Posterior vena cava (tissue), 2 donors: ENCODE results near the gene GHSR. TPM values are rescaled to one million over a fixed set of nuclear protein-coding genes. Genes with fewer than 3 reads are reported as not detected.

ENCODE experiments used
- DNase-seq: peaks from one replicate; pipeline ENCODE4 v3.0.0-alpha.2; 2020; ENCODE audit warnings: low spot score
- intact Hi-C, 2 donors: fragments of 100-400 bp; cut with DNase I; formaldehyde crosslinking; loops; one replicate each; pipeline versions ENCODE4 v1.14.1 to v1.14.2; 2022 to 2023
- long read RNA-seq, 2 donors: library from polyadenylated mRNA; unstranded; transcript quantifications; one replicate each; pipeline ENCODE4 v2.0.0, GENCODE V29; 2020 to 2021
- total RNA-seq, 2 donors: library from RNA; stranded (reverse); fragmentation: NEBNext Ultra II Directional; extraction: Animal tissue kit (Norgen Biotek cat#: 25700); gene quantifications; one replicate each; pipeline ENCODE4 v1.2.1, GENCODE V29; 2021
- donor health status: DM: yes; HTN: yes; CAD: no.
- donor health status: DM: yes; HTN: yes; CAD: no.

Gene GHSR
- total RNA-seq = not detected
- long read RNA-seq, donor 1 = 0 reads
- long read RNA-seq, donor 2 = 0 reads

GRCh38 chr3:172447611-172448579 lies at the start of gene GHSR:
GHSR (minus strand) TSS chr3:172448456; CDS start chr3:172448413, 43 bp downstream.
- no peak for DNase-seq
- intact Hi-C loops = no loop called here

DNA sequence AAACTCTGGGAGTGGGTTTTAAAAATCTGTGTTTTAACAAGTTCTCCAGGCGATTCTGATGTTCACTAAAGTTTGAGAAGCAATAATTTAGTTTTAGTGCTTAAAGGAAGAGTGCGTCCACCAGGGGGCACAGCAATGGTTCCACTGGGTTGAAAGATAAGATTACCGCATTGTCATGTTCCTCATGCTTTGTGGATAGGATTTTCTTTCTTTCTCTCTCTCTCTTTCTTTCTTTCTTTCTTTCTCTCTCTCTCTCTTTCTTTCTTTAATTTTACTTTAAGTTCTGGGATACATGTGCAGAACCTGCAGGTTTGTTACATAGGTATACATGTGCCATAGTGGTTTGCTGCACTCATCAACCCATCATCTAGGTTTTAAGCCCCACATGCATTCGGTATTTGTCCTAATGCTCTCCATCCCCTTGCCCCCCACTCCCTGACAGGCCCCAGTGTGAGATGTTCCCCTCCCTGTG lies 42.0 kb upstream of the GHSR start:
- intact Hi-C loops = loop anchor here in 1 of 2 donors (10.0 kb wide), 1 partner anchor 105 kb away; no protein-coding TSS in a partner anchor
- peak; percentile 93 for DNase-seq

GRCh38 chr3:172478116-172478515 lies 29.9 kb upstream of the GHSR start:
- no peak for DNase-seq
- intact Hi-C loops = no loop called here

GRCh38 chr3:172476347-172476746 lies 28.1 kb upstream of the GHSR start:
- intact Hi-C loops = no loop called here
- no peak for DNase-seq

- DNase-seq = no peak
- intact Hi-C loops = no loop called here
Observed at GRCh38 chr3:172475703-172476102, 27.4 kb upstream of the GHSR start.

DNA sequence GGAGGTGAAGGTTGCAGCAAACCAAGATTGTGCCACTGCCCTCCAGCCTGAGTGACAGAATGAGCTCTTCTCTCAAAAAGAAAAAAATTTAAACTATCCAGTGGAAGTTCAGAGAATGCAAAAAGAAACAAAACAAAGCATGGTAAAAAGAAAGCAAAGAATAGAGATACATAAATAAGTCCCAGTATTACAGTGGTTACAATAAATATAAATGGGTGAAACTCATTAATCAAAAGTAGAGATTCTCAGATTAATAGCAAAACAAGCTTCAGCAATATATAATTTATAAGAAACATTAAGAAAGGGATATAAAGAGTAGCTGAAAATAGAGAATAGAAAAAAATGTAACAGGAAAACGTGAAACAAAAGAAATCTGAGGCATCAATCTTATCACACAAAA lies 23.6 kb upstream of the GHSR start:
- intact Hi-C loops = no loop called here
- no peak for DNase-seq

DNA sequence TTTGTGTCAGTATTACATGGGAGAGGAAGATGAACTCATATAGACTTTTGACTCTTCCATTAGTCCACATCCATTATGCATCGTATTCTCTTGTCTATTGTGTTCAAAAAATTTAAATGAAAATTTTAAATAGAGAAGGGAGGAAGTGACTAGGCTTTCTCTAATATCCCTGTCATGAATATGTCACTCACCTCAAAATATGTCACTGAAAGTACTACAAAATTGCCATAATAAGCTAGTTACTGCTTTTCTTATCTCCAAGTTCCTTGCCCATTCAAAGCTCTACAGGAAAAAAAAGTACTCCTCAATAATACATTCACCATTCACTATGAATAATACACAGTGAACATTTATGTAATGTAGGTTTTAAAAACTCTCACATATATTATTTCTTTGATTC lies 22.3 kb upstream of the GHSR start:
- intact Hi-C loops = no loop called here
- no peak for DNase-seq

DNA sequence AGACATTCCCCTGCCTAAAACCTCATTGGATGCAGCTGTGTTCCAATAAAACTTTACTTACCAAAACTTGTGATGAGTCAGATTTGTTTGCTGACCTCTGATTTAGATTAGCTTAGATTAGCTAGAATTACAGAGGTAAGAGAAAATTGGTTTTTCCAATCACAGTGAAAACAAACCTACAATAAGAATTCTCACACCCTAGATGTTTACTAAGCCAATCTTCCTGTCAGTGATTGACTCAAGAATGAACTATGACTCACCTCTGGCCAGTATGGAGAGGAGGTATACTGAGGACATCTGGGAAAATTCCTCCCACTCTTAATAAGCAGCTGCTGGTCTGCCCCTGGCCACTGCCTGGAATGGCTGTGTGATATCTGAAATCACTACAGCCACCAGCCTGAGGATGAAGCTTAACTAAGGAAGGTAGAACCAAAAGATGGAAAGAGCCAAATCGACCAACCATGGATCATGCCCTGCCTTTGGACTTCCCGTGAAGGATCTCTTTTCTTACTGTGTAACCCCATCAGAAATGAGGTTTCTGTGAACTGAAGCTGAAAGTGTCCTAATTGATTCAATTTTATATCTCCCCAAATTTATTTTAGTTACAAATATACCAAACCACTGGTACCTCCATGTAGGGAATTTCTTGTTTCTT lies 19.0 kb upstream of the GHSR start:
- intact Hi-C loops = no loop called here

GRCh38 chr3:172466553-172467130 lies 18.4 kb upstream of the GHSR start:
- DNase-seq = no peak
- intact Hi-C loops = no loop called here

More for the DNA sequence above, 19.0 kb upstream of the GHSR start:
- DNase-seq = no peak

GRCh38 chr3:172465281-172465680 lies 17.0 kb upstream of the GHSR start:
- DNase-seq = no peak
- intact Hi-C loops = no loop called here

DNA sequence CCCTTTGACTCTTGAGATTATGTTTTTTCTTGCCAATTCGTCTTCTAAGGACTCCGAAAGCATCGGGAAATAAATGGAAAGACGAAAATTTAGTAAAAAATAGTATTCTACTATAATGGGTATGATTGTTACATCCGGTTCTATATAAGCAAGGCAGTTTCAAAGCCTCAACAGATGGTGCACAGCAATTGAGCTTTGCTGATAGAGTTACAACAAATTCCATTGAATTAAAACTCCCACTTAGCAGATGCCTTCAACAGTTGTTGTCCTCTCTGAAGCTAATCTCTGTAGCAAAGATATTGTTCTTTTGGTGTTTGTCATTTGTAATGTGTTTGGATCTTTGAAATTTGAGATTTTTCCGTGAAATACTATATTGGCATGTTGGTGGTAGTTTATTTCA lies 16.1 kb upstream of the GHSR start:
- intact Hi-C loops = no loop called here

GRCh38 chr3:172461530-172462138 lies 13.4 kb upstream of the GHSR start:
- DNase-seq = no peak
- intact Hi-C loops = no loop called here

More for the DNA sequence above, 16.1 kb upstream of the GHSR start:
- DNase-seq = no peak

- intact Hi-C loops = no loop called here
- no peak for DNase-seq
Observed at GRCh38 chr3:172456404-172456803, 8.1 kb upstream of the GHSR start.

GRCh38 chr3:172454180-172454579 lies 5.9 kb upstream of the GHSR start:
- DNase-seq = no peak
- intact Hi-C loops = no loop called here

DNA sequence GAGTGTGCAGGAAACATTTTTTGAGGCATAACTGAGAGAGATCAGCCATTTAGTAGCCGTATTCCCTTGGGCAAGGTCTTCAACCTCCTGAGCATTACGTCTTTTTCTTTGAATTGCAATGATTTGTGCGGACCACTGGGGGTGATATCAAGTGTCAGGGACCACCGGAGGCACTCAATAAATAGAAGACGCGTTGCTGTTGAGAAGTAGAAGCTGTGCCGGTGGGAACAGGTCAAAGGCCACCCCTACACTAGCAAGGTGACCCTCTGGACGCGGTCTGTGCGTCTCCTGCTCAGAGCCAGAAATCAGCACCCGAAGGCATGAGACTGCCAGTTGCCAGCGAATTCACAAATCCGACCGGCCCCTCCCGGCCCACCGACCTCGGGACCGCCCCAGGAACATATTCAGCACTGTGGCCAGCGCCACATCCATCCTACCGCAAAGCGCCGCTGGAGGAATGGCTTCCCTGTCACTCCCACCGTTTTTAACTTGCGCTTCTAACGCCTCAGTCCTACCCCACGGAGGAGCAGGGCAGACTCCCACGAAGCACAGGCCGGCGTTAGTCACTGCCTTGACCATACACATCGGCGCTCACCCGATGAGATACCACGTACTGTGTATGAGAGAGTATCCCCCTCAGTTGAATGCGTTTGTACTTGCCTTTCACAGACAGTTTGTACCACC lies 1.4 kb upstream of the GHSR start:
- DNase-seq = peak; percentile 81
- intact Hi-C loops = no loop called here

GRCh38 chr3:172448661-172449465 lies 607 bp upstream of the GHSR start:
- no peak for DNase-seq
- intact Hi-C loops = no loop called here

- intact Hi-C loops = no loop called here
- no peak for DNase-seq
Observed at GRCh38 chr3:172446198-172446597, 2.1 kb downstream of the GHSR start.

DNA sequence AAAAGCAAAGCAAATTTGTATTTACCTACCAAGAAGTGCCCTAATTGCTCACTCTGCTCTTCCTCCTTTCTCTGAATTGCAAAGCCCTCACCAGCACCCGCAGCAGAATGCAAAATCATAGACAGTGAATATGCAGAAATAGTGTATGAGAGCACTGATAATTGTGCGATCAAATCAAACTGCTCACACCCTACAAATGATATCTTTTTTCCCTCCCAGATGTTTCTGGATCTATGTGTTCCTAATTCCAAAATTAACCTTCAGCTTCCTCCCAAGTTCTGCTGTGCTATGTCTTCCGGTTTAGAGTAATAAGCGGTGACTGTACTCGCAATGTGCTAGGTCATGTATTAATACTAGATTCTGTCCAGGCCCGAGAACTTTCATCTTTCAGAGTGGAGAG lies 3.4 kb downstream of the GHSR start:
- intact Hi-C loops = no loop called here
- DNase-seq = no peak
